ENCODE data around the gene CIDEC. TPM values are rescaled to one million over a fixed set of nuclear protein-coding genes. Genes with fewer than 3 reads are reported as not detected.
"Not testable (repeated sequence)": the region's sequence is repeated elsewhere in the genome, so short reads cannot be mapped to it uniquely, and the experiment has no call there.

Gene CIDEC
- total RNA-seq, 2 donors from 2014 or later, result 1.2 to 2.9 TPM

- DNase-seq (ENCODE audit: low spot score), result peak; percentile 31
- intact Hi-C loops (cut with DNase I), result no loop called here
These were observed 4.6 kb upstream of the CIDEC start for GRCh38 chr3:9884555-9885165.

DNA sequence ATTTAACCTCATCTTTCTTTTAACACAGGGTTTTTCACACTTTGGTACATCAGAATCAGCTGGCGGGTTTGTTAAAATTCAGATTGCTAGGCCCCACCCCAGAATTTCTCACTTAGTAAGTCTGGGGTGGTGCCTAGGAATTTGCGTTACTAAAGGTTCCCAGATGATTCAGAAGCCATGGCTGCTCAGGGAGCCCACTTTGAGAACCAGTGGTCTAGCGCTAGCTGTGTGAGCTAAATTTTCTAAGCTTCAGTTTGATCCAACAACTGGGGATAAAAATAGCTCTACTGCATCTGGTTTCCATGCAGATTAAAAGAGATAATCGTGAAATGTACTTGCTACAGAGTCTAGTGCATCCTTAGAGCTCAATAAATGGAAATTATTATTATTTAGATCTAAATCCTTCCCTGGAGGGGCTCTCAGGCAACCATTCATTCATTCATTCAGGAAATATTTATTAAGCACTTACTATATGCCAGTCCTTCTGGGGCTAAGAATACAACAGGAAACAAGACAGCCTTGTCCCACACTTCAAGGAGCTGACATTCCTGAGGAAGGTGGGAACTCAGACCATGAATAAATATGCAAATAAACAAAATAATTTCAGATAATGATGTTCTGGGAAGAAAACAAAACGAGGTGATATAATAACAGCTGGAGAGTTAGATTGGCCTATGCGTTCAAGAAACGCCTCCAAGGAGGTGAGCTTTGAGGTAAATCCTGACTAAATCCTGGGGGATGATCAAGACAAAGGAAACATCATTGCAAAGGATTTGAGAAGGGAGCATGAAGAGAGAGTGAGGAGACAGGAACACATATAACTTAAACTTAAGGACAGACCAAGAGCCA lies 3.9 kb upstream of the CIDEC start:
- DNase-seq (ENCODE audit: low spot score), result peak; percentile 11

GRCh38 chr3:9881441-9881840 lies 1.4 kb upstream of the CIDEC start:
- DNase-seq (ENCODE audit: low spot score), result no peak
- intact Hi-C loops (cut with DNase I), result no loop called here

More for the DNA sequence above, 3.9 kb upstream of the CIDEC start:
- intact Hi-C loops (cut with DNase I), result no loop called here

GRCh38 chr3:9878700-9879099 lies 1.4 kb downstream of the CIDEC start:
- peak; percentile 29 for DNase-seq (ENCODE audit: low spot score)
- intact Hi-C loops (cut with DNase I), result no loop called here

GRCh38 chr3:9876991-9877390 lies 3.1 kb downstream of the CIDEC start:
- DNase-seq (ENCODE audit: low spot score), result peak; percentile 75
- intact Hi-C loops (cut with DNase I), result no loop called here

- DNase-seq (ENCODE audit: low spot score); intact Hi-C loops (cut with DNase I): not testable (repeated sequence)
These were observed 3.8 kb downstream of the CIDEC start for GRCh38 chr3:9876255-9876654.

- intact Hi-C loops (cut with DNase I), result no loop called here
- no peak for DNase-seq (ENCODE audit: low spot score)
These were observed 4.6 kb downstream of the CIDEC start for GRCh38 chr3:9875448-9875847.

DNA sequence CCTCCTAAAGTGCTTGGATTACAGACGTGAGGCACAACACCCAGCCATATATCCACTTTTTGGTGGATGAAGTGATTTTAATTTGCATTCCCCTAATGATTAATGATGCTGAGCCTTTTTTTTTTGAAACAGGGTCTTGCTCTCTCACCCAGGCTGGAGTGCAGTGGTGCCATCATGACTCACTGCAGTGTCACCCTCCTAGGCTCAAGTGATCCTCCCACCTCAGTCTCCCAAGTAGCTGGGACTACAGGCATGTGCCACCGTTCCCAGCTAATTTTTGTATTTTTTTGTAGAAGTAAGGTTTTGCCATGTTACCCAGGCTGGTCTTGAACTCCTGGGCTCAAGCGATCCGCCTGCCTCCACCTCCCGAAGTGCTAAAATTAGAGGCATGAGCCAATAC lies 8.0 kb downstream of the CIDEC start:
- intact Hi-C loops (cut with DNase I); DNase-seq (ENCODE audit: low spot score): not testable (repeated sequence)

- intact Hi-C loops (cut with DNase I), result no loop called here
- no peak for DNase-seq (ENCODE audit: low spot score)
These were observed 9.1 kb downstream of the CIDEC start for GRCh38 chr3:9870978-9871377.

GRCh38 chr3:9869955-9870354 lies 10.1 kb downstream of the CIDEC start:
- intact Hi-C loops (cut with DNase I), result no loop called here
- peak; percentile 11 for DNase-seq (ENCODE audit: low spot score)

DNA sequence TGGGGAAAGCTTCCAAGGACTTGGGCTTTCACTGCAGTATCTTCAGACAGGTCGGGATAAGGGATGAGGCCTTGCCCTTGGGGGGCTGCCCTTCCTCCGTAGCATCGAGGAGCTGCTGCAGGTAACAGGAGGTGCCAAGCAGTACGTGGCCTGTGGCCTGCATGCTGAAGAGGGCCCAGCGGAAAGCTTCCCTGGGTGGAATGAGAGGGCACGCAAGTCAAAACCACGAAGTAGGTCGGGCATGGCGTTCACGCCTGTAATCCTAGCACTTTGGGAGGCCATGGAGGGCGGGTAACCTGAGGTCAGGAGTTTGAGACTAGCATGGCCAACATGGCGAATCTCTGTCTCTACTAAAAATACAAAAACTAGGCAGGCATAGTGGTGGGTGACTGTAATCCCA lies 12.9 kb downstream of the CIDEC start:
- intact Hi-C loops (cut with DNase I), result no loop called here
- DNase-seq (ENCODE audit: low spot score), result peak; percentile 64

GRCh38 chr3:9866639-9867038 lies 13.4 kb downstream of the CIDEC start:
- peak; percentile 76 for DNase-seq (ENCODE audit: low spot score)
- intact Hi-C loops (cut with DNase I), result no loop called here

DNA sequence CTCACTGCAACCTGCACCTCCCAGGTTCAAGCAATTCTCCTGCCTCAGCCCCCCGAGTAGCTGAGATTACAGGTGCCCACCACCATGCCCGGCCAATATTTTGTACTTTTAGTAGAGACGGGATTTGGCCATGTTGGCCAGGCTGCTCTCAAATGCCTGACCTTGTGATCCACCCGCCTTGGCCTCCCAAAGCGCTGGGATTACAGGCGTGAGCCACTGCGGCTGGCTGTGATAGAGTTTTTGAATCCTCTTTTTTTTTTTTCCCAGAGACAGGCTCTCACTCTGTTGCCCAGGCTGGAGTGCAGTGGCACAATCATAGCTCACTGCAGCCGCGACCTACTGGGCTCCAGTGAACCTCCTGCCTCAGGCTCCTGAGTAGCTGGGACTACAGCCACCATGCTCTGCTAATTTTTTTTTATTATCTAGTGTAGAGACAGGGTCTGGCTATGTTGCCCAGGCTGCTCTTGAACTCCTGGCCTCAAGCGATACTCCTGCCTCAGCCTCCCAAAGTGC lies 14.9 kb downstream of the CIDEC start:
- intact Hi-C loops (cut with DNase I), result not testable (repeated sequence)
- DNase-seq (ENCODE audit: low spot score), result peak; percentile 53

GRCh38 chr3:9864200-9864927 lies 15.7 kb downstream of the CIDEC start:
- intact Hi-C loops (cut with DNase I), result no loop called here
- peak; percentile 85 for DNase-seq (ENCODE audit: low spot score)

DNA sequence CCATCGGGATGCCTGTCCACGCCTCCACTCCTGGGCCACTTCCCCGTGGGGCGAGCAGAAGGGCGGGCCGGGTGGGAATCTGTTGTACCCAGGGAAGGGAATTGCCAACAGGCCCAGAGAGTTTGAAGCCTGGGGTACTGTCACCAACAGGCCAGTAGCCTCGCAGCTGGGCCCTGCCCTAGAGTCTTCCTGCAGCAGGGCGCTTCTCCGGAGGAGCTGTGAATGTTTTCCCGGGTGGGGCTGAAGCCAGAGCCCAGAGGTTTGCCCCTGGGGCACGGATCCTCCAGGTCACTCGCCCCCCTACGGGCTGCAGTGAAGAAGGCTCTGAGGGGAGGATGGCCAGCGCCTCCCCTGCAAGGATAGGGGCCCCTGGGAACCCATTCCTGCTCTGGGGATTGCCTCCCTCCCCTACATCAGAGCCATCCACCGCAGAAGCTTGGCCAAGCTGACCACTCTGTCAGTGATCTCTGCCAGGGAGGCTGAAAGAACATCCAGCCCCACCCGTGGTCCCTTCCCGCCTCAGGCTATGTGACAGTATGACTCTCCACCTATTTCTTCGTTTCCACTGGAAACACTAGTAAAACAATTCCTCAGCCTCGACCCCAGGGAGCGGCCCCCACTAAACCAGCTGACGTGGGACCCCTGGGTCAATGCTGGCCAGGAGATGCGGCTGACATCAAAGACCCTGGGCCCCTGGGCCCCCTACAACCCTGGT lies 16.8 kb downstream of the CIDEC start:
- intact Hi-C loops (cut with DNase I), result no loop called here

DNA sequence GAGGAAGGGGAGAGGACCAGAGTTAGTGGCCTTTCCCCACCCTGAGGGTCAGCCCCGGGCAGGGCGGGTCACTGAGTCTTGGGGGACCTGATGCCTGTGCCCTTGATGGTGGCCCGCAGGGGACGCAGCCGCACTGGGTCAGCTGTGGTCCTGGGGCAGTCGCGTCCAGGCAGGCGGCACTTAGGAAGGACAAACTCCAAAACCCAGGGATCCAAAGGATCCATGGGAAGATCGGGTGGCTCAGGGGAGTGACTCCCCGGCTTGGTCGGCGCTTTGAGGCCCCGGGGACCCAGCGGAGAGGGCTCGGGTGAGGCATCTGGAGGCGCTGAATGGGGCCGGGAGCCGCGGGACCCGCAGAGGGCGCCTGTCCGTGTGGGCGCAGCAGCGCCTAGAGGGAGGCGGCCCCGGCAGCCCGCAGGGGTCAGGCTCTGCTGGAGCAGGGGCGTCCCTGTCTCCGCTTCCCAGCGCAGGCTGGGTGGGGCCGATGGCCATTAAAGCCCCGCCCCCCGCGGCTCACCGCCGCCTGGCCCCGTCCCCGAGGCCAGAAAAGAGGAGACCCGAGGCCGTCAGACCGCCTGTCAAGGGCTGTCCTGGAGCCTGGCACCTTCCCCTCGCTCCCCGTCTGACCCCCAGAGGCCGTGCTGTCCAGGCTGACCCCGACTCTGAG lies 17.5 kb downstream of the CIDEC start:
- intact Hi-C loops (cut with DNase I), result no loop called here

More for the DNA sequence above, 16.8 kb downstream of the CIDEC start:
- peak; percentile 77 for DNase-seq (ENCODE audit: low spot score)

DNA sequence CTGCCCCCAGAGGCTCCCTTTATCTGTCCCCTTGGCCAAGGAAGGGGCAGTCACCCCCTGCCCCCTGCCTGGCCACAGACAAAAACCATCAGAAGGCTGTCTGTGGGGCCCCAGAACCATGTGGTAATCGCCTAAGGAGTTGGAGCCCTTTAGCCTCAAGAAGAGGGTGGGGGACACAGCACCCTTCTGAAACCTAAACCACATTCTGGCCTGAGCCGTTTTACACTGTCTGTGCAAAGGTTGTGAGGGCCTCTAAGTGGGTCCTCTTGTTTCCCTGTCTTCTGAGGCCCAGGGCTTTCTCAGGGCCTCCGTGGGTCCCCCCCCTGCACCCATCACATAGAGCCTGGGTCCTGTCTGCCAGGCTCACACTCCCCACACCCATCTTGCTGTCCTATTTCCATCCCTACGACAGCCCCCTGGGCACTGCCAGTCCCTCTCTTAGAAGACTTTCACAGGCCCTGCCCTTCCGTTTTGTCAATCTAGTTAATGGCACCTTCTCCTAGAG lies 18.4 kb downstream of the CIDEC start:
- intact Hi-C loops (cut with DNase I), result no loop called here
- peak; percentile 17 for DNase-seq (ENCODE audit: low spot score)

More for the DNA sequence above, 17.5 kb downstream of the CIDEC start:
- DNase-seq (ENCODE audit: low spot score), result peak; percentile 86

GRCh38 chr3:9861201-9861600 lies 18.9 kb downstream of the CIDEC start:
- DNase-seq (ENCODE audit: low spot score), result peak; percentile 29
- intact Hi-C loops (cut with DNase I), result no loop called here
